ENCODE measurements around the gene LCE3B. TPM values are rescaled to one million over a fixed set of nuclear protein-coding genes. Genes with fewer than 3 reads are reported as not detected.
"Not testable (repeated sequence)": the region's sequence is repeated elsewhere in the genome, so short reads cannot be mapped to it uniquely, and the experiment has no call there.

The LCE3B gene, protein sequence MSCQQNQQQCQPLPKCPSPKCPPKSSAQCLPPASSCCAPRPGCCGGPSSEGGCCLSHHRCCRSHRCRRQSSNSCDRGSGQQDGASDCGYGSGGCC
- not detected for total RNA-seq

DNA sequence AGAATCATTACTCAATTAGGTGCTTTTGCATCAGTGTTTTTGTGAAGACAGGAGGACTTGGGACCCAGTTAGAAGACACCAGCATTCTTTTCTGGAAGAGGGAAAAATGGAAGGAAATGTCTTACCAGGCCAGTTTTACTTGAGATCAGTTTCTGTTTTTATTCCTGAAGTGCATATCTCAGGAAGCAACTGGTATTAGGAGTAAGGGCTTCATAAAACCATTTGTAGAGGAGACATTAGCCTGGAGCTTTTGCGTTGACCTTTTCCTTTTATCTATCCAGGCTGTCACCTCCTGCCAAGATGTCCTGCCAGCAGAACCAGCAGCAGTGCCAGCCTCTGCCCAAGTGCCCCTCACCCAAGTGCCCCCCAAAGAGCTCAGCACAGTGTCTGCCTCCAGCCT, at the start of gene LCE3B:
LCE3B (plus strand) TSS at position 301 of the 400 bp plus-strand sequence; CDS start at position 301, 0 bp downstream.
- TF ChIP-seq, protein P1, sequence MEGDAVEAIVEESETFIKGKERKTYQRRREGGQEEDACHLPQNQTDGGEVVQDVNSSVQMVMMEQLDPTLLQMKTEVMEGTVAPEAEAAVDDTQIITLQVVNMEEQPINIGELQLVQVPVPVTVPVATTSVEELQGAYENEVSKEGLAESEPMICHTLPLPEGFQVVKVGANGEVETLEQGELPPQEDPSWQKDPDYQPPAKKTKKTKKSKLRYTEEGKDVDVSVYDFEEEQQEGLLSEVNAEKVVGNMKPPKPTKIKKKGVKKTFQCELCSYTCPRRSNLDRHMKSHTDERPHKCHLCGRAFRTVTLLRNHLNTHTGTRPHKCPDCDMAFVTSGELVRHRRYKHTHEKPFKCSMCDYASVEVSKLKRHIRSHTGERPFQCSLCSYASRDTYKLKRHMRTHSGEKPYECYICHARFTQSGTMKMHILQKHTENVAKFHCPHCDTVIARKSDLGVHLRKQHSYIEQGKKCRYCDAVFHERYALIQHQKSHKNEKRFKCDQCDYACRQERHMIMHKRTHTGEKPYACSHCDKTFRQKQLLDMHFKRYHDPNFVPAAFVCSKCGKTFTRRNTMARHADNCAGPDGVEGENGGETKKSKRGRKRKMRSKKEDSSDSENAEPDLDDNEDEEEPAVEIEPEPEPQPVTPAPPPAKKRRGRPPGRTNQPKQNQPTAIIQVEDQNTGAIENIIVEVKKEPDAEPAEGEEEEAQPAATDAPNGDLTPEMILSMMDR (IDR thresholded peaks at IDR 0.05), result no peak
- no peak for TF ChIP-seq POLR2A (IDR thresholded peaks at IDR 0.05)
- no peaks in the 10 kb centered on the region for H3K36me3 ChIP-seq
- intact Hi-C loops (cut with DNase I), result no loop called here
- no peaks in the 10 kb centered on the region for H3K4me1 ChIP-seq
- no peak within 1 kb of the TSS for H3K27ac ChIP-seq
- H3K9me3 ChIP-seq, result no peaks in the 10 kb centered on the region
- no peak for DNase-seq
- WGBS, 2 donors, result 75 to 83% methylated on average over 1 of the region's 1 CpG
- no peak within 1 kb of the TSS for H3K4me3 ChIP-seq (replicated peaks in 1 of 3)
- H3K27me3 ChIP-seq, result no peaks in the 10 kb centered on the region

DNA sequence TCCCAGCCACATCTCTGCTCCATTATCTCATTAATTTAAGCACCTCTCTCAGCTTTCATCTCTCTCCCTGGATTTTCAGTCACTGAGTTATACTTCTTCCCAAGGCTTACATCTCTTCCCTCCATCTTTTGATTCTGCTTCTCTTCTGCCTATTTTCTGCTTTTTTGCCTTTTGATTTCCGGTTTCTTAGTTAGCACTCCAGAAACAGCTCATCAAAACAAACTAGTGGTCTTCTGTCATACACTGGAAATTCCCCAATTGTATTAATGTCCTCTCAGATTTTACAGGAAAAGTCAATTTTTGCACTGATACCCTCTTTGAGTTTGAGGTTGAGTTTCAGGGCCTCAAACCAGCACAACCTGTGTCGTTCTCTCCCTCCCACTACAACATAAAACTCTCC, 48.5 kb upstream of the LCE3B start:
- Histone ChIP-seq H3K27ac (no peak overlapping the region), H3K27me3 (no peaks in the 10 kb centered on the region), H3K4me3 (replicated peaks in 1 of 3) (no peak overlapping the region), H3K4me1 (no peaks in the 10 kb centered on the region), H3K9me3 (no peaks in the 10 kb centered on the region), H3K36me3 (no peaks in the 10 kb centered on the region)
- intact Hi-C loops (cut with DNase I), result no loop called here
- 70 to 79% methylated on average over 2 of the region's 2 CpGs for WGBS, 2 donors
- TF ChIP-seq, protein P1 (IDR thresholded peaks at IDR 0.05), result no peak
- TF ChIP-seq POLR2A (IDR thresholded peaks at IDR 0.05), result no peak
- DNase-seq, result no peak

DNA sequence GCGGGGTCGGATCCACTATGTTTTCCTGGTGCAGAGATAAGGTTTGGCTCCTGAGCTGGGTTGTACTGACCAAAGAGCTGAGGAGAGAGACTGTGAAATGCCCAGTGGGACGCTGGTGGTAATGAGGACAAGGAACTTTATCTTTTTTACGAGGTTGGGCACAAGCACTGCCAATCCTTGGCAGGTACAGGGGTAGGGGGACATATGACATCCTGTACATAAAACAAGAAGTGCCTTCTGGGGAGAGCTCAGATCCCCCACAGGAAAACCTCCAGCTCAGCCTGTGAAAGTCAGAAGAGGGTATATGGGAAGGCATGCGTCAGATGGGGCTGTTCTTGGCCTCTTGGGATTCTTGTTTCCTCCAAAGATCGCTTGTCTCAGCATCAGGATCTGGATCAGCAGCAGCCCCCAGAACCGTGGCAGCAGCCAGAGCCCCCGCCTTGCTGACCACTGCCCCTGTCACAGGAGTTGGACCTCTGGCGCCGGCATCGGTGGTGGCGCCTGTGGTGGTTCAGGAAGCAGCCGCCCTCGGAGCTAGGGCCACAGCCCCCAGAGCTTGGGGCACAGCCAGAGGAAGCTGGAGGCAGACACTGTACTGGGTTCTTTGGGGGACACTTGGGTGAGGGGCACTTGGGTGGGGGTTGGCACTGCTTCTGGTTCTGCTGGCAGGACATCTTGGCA, 47.9 kb upstream of the LCE3B start:
- H3K4me1 ChIP-seq, result no peaks in the 10 kb centered on the region
- H3K36me3 ChIP-seq, result no peaks in the 10 kb centered on the region
- WGBS, 2 donors, result 77 to 82% methylated on average over 14 of the region's 14 CpGs
- intact Hi-C loops (cut with DNase I), result no loop called here
- TF ChIP-seq, protein P1 (IDR thresholded peaks at IDR 0.05), result no peak
- no peak for TF ChIP-seq POLR2A (IDR thresholded peaks at IDR 0.05)
- no peak for DNase-seq
- H3K27ac ChIP-seq, result no peak overlapping the region
- H3K27me3 ChIP-seq, result no peaks in the 10 kb centered on the region
- no peak overlapping the region for H3K4me3 ChIP-seq (replicated peaks in 1 of 3)
- H3K9me3 ChIP-seq, result no peaks in the 10 kb centered on the region

DNA sequence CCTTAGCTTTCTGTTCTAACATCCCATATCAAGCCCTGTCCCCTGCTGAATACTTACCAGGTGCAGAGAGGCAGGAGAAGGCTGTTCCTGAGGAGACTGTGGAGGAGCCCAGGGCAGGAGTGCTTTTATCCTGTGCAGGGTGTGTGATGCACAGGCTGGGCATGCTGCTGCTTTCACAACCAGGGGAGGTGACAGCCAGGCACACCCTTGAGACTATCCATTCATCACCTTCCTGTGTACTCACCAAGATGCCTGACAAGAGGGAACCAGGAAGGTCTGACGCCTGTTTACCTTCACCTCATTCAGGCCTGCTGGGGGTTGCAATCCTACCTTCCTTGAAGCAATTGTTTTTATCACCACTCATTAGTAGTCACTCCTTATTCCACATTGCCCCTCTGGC, 46.9 kb upstream of the LCE3B start, which contains the start of gene LCE3E:
LCE3E (minus strand) TSS at position 100 of the 400 bp plus-strand sequence. CDS start 572 bp downstream, outside the sequence.
- no peaks in the 10 kb centered on the region for H3K4me1 ChIP-seq
- no peaks in the 10 kb centered on the region for H3K27me3 ChIP-seq
- TF ChIP-seq POLR2A (IDR thresholded peaks at IDR 0.05), result no peak
- TF ChIP-seq, protein P1 (IDR thresholded peaks at IDR 0.05), result no peak
- DNase-seq, result no peak
- intact Hi-C loops (cut with DNase I), result no loop called here
- no peaks in the 10 kb centered on the region for H3K9me3 ChIP-seq
- no peaks in the 10 kb centered on the region for H3K36me3 ChIP-seq
- H3K4me3 ChIP-seq (replicated peaks in 1 of 3), result no peak within 1 kb of the TSS
- 71 to 86% methylated on average over 1 of the region's 1 CpG for WGBS, 2 donors
- no peak within 1 kb of the TSS for H3K27ac ChIP-seq

DNA sequence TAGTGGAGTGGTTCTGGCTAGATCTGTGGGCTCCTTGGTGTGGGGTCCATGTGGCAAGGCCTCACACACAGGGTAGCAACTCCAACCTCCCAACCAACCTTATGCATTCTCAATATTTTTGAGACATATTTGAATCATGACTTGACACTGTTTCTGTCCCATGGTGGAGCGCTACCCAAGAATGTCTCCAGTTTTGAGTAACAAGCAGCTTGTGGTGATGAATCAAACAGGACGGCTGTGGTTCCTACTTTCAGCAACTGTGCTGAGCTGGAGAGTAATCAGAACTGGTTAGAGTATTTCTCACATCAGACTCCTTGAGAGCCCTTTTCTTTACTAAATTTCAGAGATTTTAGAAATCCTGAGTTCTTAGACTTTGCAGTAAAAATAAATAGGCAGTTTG, 36.4 kb upstream of the LCE3B start:
- H3K9me3 ChIP-seq, result no peaks in the 10 kb centered on the region
- WGBS, 2 donors, result 71 to 90% methylated on average over 2 of the region's 2 CpGs
- H3K27ac ChIP-seq, result no peak overlapping the region
- TF ChIP-seq POLR2A (IDR thresholded peaks at IDR 0.05), result no peak
- TF ChIP-seq, protein P1 (IDR thresholded peaks at IDR 0.05), result no peak
- no peaks in the 10 kb centered on the region for H3K36me3 ChIP-seq
- H3K4me1 ChIP-seq, result no peaks in the 10 kb centered on the region
- DNase-seq, result no peak
- H3K27me3 ChIP-seq, result no peaks in the 10 kb centered on the region
- intact Hi-C loops (cut with DNase I), result no loop called here
- no peak overlapping the region for H3K4me3 ChIP-seq (replicated peaks in 1 of 3)

DNA sequence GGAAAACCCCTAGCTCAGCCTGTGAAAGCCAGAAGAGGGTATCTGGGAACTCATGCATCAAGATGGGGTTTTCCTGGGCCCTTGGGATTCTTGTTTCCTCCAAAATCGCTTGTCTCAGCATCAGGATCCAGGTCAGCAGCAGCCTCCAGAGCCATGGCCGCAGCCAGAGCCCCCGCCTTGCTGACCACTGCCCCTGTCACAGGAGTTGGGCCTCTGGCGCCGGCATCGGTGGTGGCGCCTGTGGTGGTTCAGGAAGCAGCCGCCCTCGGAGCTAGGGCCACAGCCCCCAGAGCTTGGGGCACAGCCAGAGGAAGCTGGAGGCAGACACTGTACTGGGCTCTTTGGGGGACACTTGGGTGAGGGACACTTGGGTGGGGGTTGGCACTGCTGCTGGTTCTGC, 34.1 kb upstream of the LCE3B start:
- intact Hi-C loops (cut with DNase I); DNase-seq: not testable (repeated sequence)
- WGBS, 2 donors, result 91 to 93% methylated on average over 7 to 9 of the region's 9 CpGs

More for the DNA sequence above, 34.1 kb upstream of the LCE3B start:
- not testable (repeated sequence) for H3K4me3 ChIP-seq (replicated peaks in 1 of 3); H3K27ac ChIP-seq; H3K36me3 ChIP-seq; H3K4me1 ChIP-seq; H3K9me3 ChIP-seq; H3K27me3 ChIP-seq
